Suppressor macrophage treated with lipopolysaccharide for 4 hours (primary cell): ENCODE data around the gene IL18R1.

ENCODE experiments used
- DNase-seq: peaks from one replicate; pipeline ENCODE4 v3.0.0-alpha.2; 2020

Gene IL18R1

GRCh38 chr2:102345329-102345920 lies 10.2 kb upstream of the IL18R1 start:
- no peak for DNase-seq

GRCh38 chr2:102346381-102347130 lies 9.0 kb upstream of the IL18R1 start:
- DNase-seq, result no peak

GRCh38 chr2:102350137-102350793 lies 5.3 kb upstream of the IL18R1 start:
- DNase-seq, result no peak

- no peak for DNase-seq
Measured at GRCh38 chr2:102356381-102356712, 751 bp downstream of the IL18R1 start.

GRCh38 chr2:102356741-102357140 lies 1.1 kb downstream of the IL18R1 start:
- no peak for DNase-seq

GRCh38 chr2:102357937-102358336 lies 2.3 kb downstream of the IL18R1 start:
- DNase-seq, result peak; percentile 71

- DNase-seq, result no peak
Measured at GRCh38 chr2:102358496-102358895, 2.9 kb downstream of the IL18R1 start.

- no peak for DNase-seq
Measured at GRCh38 chr2:102359527-102359926, 3.9 kb downstream of the IL18R1 start.

- no peak for DNase-seq
Measured at GRCh38 chr2:102361632-102362241, 6.1 kb downstream of the IL18R1 start.

GRCh38 chr2:102365763-102366162 lies 10.2 kb downstream of the IL18R1 start:
- no peak for DNase-seq

GRCh38 chr2:102366406-102367112 lies 11.0 kb downstream of the IL18R1 start:
- DNase-seq, result no peak

- no peak for DNase-seq
Measured at GRCh38 chr2:102367331-102367971, 11.9 kb downstream of the IL18R1 start.

- DNase-seq, result no peak
Measured at GRCh38 chr2:102368461-102369109, 13.0 kb downstream of the IL18R1 start.

- DNase-seq, result no peak
Measured at GRCh38 chr2:102369866-102370265, 14.3 kb downstream of the IL18R1 start.

- no peak for DNase-seq
Measured at GRCh38 chr2:102376052-102376591, 20.5 kb downstream of the IL18R1 start.

- DNase-seq, result no peak
Measured at GRCh38 chr2:102383722-102384121, 28.1 kb downstream of the IL18R1 start.

GRCh38 chr2:102385522-102385921 lies 29.9 kb downstream of the IL18R1 start:
- DNase-seq, result no peak

- DNase-seq, result no peak
Measured at GRCh38 chr2:102386004-102386403, 30.4 kb downstream of the IL18R1 start.

GRCh38 chr2:102386867-102387541 lies 31.4 kb downstream of the IL18R1 start:
- no peak for DNase-seq

GRCh38 chr2:102387763-102388546 lies 32.4 kb downstream of the IL18R1 start:
- DNase-seq, result no peak
